Endothelial cell of umbilical vein (primary cell): ENCODE measurements around the gene EEF1AKMT2. TPM values are rescaled to one million over a fixed set of nuclear protein-coding genes. Genes with fewer than 3 reads are reported as not detected.

Source experiments
- BruUV-seq: library from RNA; stranded (reverse); fragments of 400-500 nt; replicated peaks from 2 replicates; lab custom pipeline; 2021; lab: Mats Ljungman, UMichigan
- CTCF ChIA-PET: fragments of 300-600, 350-600 bp; sonication (Branson Sonifier 250); formaldehyde crosslinking; loops from one replicate; lab custom pipeline; 2021; ENCODE audit warnings: antibody characterized with exemption, inconsistent platforms; lab: Charles Lee
- POLR2A ChIA-PET: fragments of 300-600, 350-600 bp; sonication (Branson Sonifier 250); formaldehyde crosslinking; loops from one replicate; lab custom pipeline; 2021; ENCODE audit warnings: antibody characterized with exemption, inconsistent platforms; lab: Charles Lee
- DNase-seq: peaks from one replicate; pipeline ENCODE4 v3.0.0-alpha.2; 2011; ENCODE audit warnings: low read depth, low spot score
- FAIRE-seq: peaks from 2 replicates; lab custom pipeline; 2011; peaks lifted over from hg19 to GRCh38; lab: Jason Lieb, UNC
- H2AFZ ChIP-seq: 2 replicates; pipeline ENCODE4 v1.6.0; 2012; ENCODE audit warnings: low read depth, low read length, control low read depth, inconsistent platforms
- H3K27ac ChIP-seq: 2 replicates; pipeline ENCODE4 v1.5.1; 2011; ENCODE audit warnings: low read depth, mild to moderate bottlenecking, control low read depth, low read length, moderate library complexity; ENCODE audit not compliant: insufficient read depth
- H3K27me3 ChIP-seq, 2 experiments: 2 replicates each; pipeline versions ENCODE4 v1.6.0 to v1.6.1; 2011; ENCODE audit warnings: low read length in 2 of 2, mixed read lengths in 1 of 2; ENCODE audit not compliant: control insufficient read depth in 2 of 2, insufficient read depth in 2 of 2
- H3K36me3 ChIP-seq, 2 experiments: 2 replicates in 1 of 2; 3 replicates in 1 of 2; pipeline ENCODE4 v1.5.1; 2011; ENCODE audit warnings: low read length in 2 of 2, mild to moderate bottlenecking in 1 of 2, moderate library complexity in 1 of 2; ENCODE audit not compliant: control insufficient read depth in 2 of 2, insufficient read depth in 2 of 2; ENCODE audit errors: extremely low read depth in 1 of 2
- H3K4me1 ChIP-seq: 3 replicates; pipeline ENCODE4 v1.5.1; 2011; ENCODE audit warnings: mild to moderate bottlenecking, low read length; ENCODE audit not compliant: control insufficient read depth, insufficient read depth; ENCODE audit errors: extremely low read depth
- H3K4me2 ChIP-seq: 2 replicates; pipeline ENCODE4 v1.6.1; 2011; ENCODE audit warnings: low read length, control low read depth, mixed read lengths; ENCODE audit not compliant: insufficient read depth
- H3K4me3 ChIP-seq, 3 experiments: fragments of 200-600 bp in 1 of 3; sonication (generic), shearing (Covaris generic) in 1 of 3; replicated peaks in 1 of 3; 2 replicates each; pipeline ENCODE4 v1.5.1; 2011 to 2016; ENCODE audit warnings: control low read depth in 3 of 3, low read length in 3 of 3, mild to moderate bottlenecking in 2 of 3, inconsistent platforms in 1 of 3, low read depth in 1 of 3, moderate library complexity in 1 of 3; ENCODE audit not compliant: insufficient read depth in 1 of 3
- H3K79me2 ChIP-seq: 2 replicates; pipeline ENCODE4 v1.6.0; 2012; ENCODE audit warnings: low read length, inconsistent platforms; ENCODE audit not compliant: control insufficient read depth, insufficient read depth
- H3K9ac ChIP-seq: replicated peaks from 2 replicates; pipeline ENCODE3; 2011; ENCODE audit warnings: low read length, control low read depth; ENCODE audit not compliant: insufficient read depth; ENCODE audit errors: extremely low read depth
- H3K9me1 ChIP-seq: replicated peaks from 3 replicates; pipeline ENCODE4 v1.6.0; 2011; ENCODE audit warnings: mild to moderate bottlenecking, low read length; ENCODE audit not compliant: control insufficient read depth, insufficient read depth; ENCODE audit errors: extremely low read depth
- H3K9me3 ChIP-seq: replicated peaks from 2 replicates; pipeline ENCODE4 v1.5.1; 2012; ENCODE audit warnings: low read length, inconsistent platforms; ENCODE audit not compliant: control insufficient read depth, insufficient read depth
- H4K20me1 ChIP-seq: replicated peaks from 2 replicates; pipeline ENCODE3; 2011; ENCODE audit warnings: mild to moderate bottlenecking, low read length; ENCODE audit not compliant: control insufficient read depth, insufficient read depth; ENCODE audit errors: extremely low read depth
- CTCF ChIP-seq, 2 donors: IDR thresholded peaks; 1 replicate in 1 of 2; 2 replicates in 1 of 2; pipeline ENCODE4 v1.5.1; 2011; ENCODE audit warnings: low read length in 2 of 2, mild to moderate bottlenecking in 2 of 2, moderate library complexity in 2 of 2, control low read depth in 1 of 2, inconsistent platforms in 1 of 2, low read depth in 1 of 2; ENCODE audit not compliant: insufficient read depth in 1 of 2; ENCODE audit errors: extremely low read depth in 1 of 2
- EZH2 ChIP-seq: IDR thresholded peaks from 2 replicates; pipeline ENCODE4 v1.6.1; 2012; ENCODE audit warnings: borderline replicate concordance, low read depth, mild to moderate bottlenecking, moderate library complexity, low read length, inconsistent platforms; ENCODE audit not compliant: severe bottlenecking
- FOS ChIP-seq: IDR thresholded peaks from 2 replicates; pipeline ENCODE4 v1.6.1; 2011; ENCODE audit warnings: mild to moderate bottlenecking, low read length, moderate library complexity, borderline replicate concordance; ENCODE audit not compliant: insufficient read depth
- GATA2 ChIP-seq: IDR thresholded peaks from 2 replicates; pipeline ENCODE4 v1.7.0; 2011; ENCODE audit warnings: low read depth, mild to moderate bottlenecking, moderate library complexity, mixed read lengths, low read length; ENCODE audit not compliant: insufficient read length, insufficient read depth
- JUN ChIP-seq: IDR thresholded peaks from 2 replicates; pipeline ENCODE4 v1.6.1; 2011; ENCODE audit warnings: borderline replicate concordance, low read depth; ENCODE audit not compliant: insufficient read length, insufficient read depth
- MAX ChIP-seq: IDR thresholded peaks from 2 replicates; pipeline ENCODE4 v1.6.1; 2011; ENCODE audit not compliant: insufficient read depth, insufficient read length
- MYC ChIP-seq: IDR thresholded peaks from one replicate; pipeline ENCODE4 v1.6.1; 2011; ENCODE audit warnings: mild to moderate bottlenecking, low read depth, low read length
- POLR2A ChIP-seq: IDR thresholded peaks from 2 replicates; pipeline ENCODE4 v1.6.1; 2012; ENCODE audit warnings: low read depth, mild to moderate bottlenecking, control low read depth, low read length
- POLR2AphosphoS5 ChIP-seq: IDR thresholded peaks from 2 replicates; pipeline ENCODE4 v1.6.1; 2012; ENCODE audit warnings: low read depth, mild to moderate bottlenecking, control low read depth, low read length, moderate library complexity; ENCODE audit not compliant: insufficient read depth
- dilution Hi-C: fragments of 300-500 bp; cut with MboI; formaldehyde crosslinking; loops from one replicate; pipeline ENCODE4 v1.15.0; 2019; ENCODE audit warnings: low sequenced_read_pairs; ENCODE audit not compliant: extremely low pct_ligation_motif_present
- intact Hi-C: fragments of 100-400 bp; cut with micrococcal nuclease; formaldehyde crosslinking; loops from one replicate; pipeline ENCODE4 v1.10.0; 2022
- polyA plus RNA-seq, 4 experiments: library from polyadenylated mRNA; depleted of rRNA in 3 of 4; stranded (reverse) in 3 of 4; unstranded in 1 of 4; fragments of >200 nt; gene quantifications; 2 replicates each; pipeline versions ENCODE4 v1.2.1 to v1.2.3, GENCODE V29; 2011 to 2012; ENCODE audit warnings: missing spikeins in 1 of 4
- total RNA-seq: library from RNA; stranded (reverse); gene quantifications from 2 replicates; pipeline ENCODE4 v1.2.3, GENCODE V29; 2021

The EEF1AKMT2 gene
- total and polyA plus RNA-seq, 2 donors (not counting 3 experiments of a cell fraction or from before 2014, with no cell fraction given): 8.5 to 21.3 TPM

DNA sequence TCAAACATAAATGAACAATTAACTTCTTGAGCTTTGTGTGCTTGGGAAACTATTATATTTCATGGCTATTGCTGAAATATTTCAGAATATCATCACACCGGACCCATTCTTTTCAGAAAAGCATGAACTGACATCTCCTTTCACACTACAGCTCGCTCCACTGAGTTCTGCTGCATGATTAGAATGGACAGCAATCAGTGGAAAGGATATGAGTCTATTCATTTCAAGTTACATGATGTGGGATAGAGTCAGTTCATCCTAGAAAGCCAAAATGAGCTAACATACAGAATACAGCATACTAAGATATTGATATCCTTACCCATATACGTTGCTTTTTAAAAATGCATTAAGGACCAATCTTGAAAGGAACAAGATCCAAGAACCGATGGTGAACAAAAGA, 46.4 kb downstream of the EEF1AKMT2 start:
- H3K9me3 ChIP-seq: no peaks in the 10 kb centered on the region
- intact Hi-C loops: loop anchor here (1.0 to 5.0 kb wide), 6 partner anchors 46 to 343 kb away; partner anchors contain the start of gene EEF1AKMT2
- peak overlapping the region; percentile 70 for H3K9ac ChIP-seq
- DNase-seq (no peak), FAIRE-seq (no peak)
- H3K4me3 ChIP-seq: no peak overlapping the region
- H4K20me1 ChIP-seq: no peaks in the 10 kb centered on the region
- H3K4me2 ChIP-seq: peak overlapping the region; percentile 76
- H3K27ac ChIP-seq: peak overlapping the region; percentile 68
- H3K4me1 ChIP-seq: peaks cover 32% of the 10 kb centered on the region
- H3K36me3 ChIP-seq: no peaks in the 10 kb centered on the region
- TF ChIP-seq GATA2 (no peak), EZH2 (no peak), MAX (no peak), POLR2A (no peak), POLR2AphosphoS5 (no peak), FOS (no peak), CTCF (IDR thresholded peaks at IDR 0.05; ENCODE audit: extremely low read depth in 1 of 2, insufficient read depth in 1 of 2, low read depth in 1 of 2, low read length in 2 of 2) (no peak), JUN (no peak), MYC (no peak)
- peaks cover 5% of the 10 kb centered on the region for H3K79me2 ChIP-seq
- dilution Hi-C loops: no loop called here
- ChIA-PET CTCF (interaction anchor here (0.6 to 6.8 kb wide), 31 partner anchors 10 to 751 kb away, joined by 3 to 218 read pairs (median 5); partner anchors contain the start of genes ABRAXAS2 and LHPP), POLR2A (no interaction called here)
- no TSS peak for BruUV-seq
- H3K9me1 ChIP-seq: no peaks in the 10 kb centered on the region
- H3K27me3 ChIP-seq: no peaks in the 10 kb centered on the region
- no peak overlapping the region for H2AFZ ChIP-seq
